Suprapubic skin (tissue), 3 donors: ENCODE measurements around the gene TPT1.

Experiments used
- CTCF ChIP-seq, 2 donors: fragments of 200-600 bp in 1 of 2; fragments of 450-650 bp in 1 of 2; sonication (generic) in 1 of 2; IDR thresholded peaks; one replicate each; pipeline ENCODE4 v1.5.1; 2016 to 2019; ENCODE audit warnings: antibody characterized with exemption in 2 of 2, mild to moderate bottlenecking in 1 of 2, moderate library complexity in 1 of 2
- EP300 ChIP-seq: sonication (generic); formaldehyde crosslinking; IDR thresholded peaks from one replicate; pipeline ENCODE4 v1.6.1; 2017; ENCODE audit warnings: antibody characterized with exemption

GRCh38 chr13:45320876-45321629, 19.9 kb downstream of the TPT1 start:
- TF ChIP-seq CTCF (IDR thresholded peaks at IDR 0.05) (no peak), EP300 (no peak)
